T-cell (primary cell): ENCODE measurements around the gene DIRAS1. TPM values are rescaled to one million over a fixed set of nuclear protein-coding genes. Genes with fewer than 3 reads are reported as not detected.
A peak's percentile ranks its signal among the peaks of the same experiment; 100 is the strongest.

ENCODE experiments used
- ATAC-seq, 4 experiments: fragments of 200-7000 bp in 3 of 4; fragments of 150-1000 bp in 1 of 4; cut with Tn5 transposase; replicated peaks in 1 of 4; 1 replicate in 3 of 4; 2 replicates in 1 of 4; pipeline ENCODE4 v1.10.0; 2021; ENCODE audit warnings: moderate library complexity in 3 of 4, mild to moderate bottlenecking in 2 of 4, moderate number of reproducible peaks in 1 of 4
- CTCF ChIA-PET, 2 donors: fragments of 300-600 bp; sonication (Branson Sonifier 250); formaldehyde crosslinking; loops; one replicate each; lab custom pipeline; 2022; ENCODE audit warnings: antibody characterized with exemption in 2 of 2; lab: Charles Lee
- POLR2A ChIA-PET, 2 donors: fragments of 300-600 bp; sonication (Branson Sonifier 250); formaldehyde crosslinking; loops; one replicate each; lab custom pipeline; 2022; ENCODE audit warnings: antibody characterized with exemption in 2 of 2; lab: Charles Lee
- DNase-seq, 35 experiments: peaks; one replicate each; pipeline versions ENCODE4 v3.0.0 to v3.0.0-alpha.2; 2013 to 2023
- H3K27ac ChIP-seq: one replicate; pipeline ENCODE4 v1.5.1; 2013; ENCODE audit warnings: low read length
- H3K27me3 ChIP-seq, 2 experiments: replicated peaks in 1 of 2; 1 replicate in 1 of 2; 2 replicates in 1 of 2; pipeline versions ENCODE4 v1.6.1 to v1.7.0; 2013; ENCODE audit warnings: low read length in 1 of 2, mixed read lengths in 1 of 2; ENCODE audit not compliant: control insufficient read depth in 2 of 2, insufficient read depth in 2 of 2; ENCODE audit errors: extremely low read depth in 1 of 2
- H3K36me3 ChIP-seq, 2 donors: 1 replicate in 1 of 2; 2 replicates in 1 of 2; pipeline versions ENCODE4 v1.6.1 to v1.7.0; 2013; ENCODE audit warnings: low read length in 1 of 2; ENCODE audit not compliant: control insufficient read depth in 2 of 2, insufficient read depth in 1 of 2; ENCODE audit errors: extremely low read depth in 1 of 2
- H3K4me1 ChIP-seq, 2 experiments: 1 replicate in 1 of 2; 2 replicates in 1 of 2; pipeline versions ENCODE4 v1.6.1 to v1.7.0; 2013; ENCODE audit warnings: low read length in 2 of 2, mixed read lengths in 1 of 2; ENCODE audit not compliant: insufficient read depth in 2 of 2, control insufficient read depth in 1 of 2; ENCODE audit errors: extremely low read depth in 1 of 2
- H3K4me3 ChIP-seq, 2 donors: 1 replicate in 1 of 2; 2 replicates in 1 of 2; pipeline versions ENCODE4 v1.5.1 to v1.7.0; 2013; ENCODE audit warnings: mild to moderate bottlenecking in 2 of 2, low read length in 1 of 2, moderate library complexity in 1 of 2; ENCODE audit not compliant: control insufficient read depth in 1 of 2; ENCODE audit errors: extremely low read depth in 1 of 2
- H3K9me3 ChIP-seq: 2 replicates; pipeline ENCODE4 v1.7.0; 2013
- H3K27ac Mint-ChIP-seq, 2 donors: one replicate each; pipeline ENCODE4 v1.8.0; 2020 to 2021; ENCODE audit warnings: mild to moderate bottlenecking in 2 of 2, mixed read lengths in 2 of 2
- H3K27me3 Mint-ChIP-seq, 2 donors: one replicate each; pipeline ENCODE4 v1.8.0; 2021 to 2022; ENCODE audit warnings: mixed read lengths in 2 of 2
- H3K36me3 Mint-ChIP-seq: one replicate; pipeline ENCODE4 v1.8.0; 2021; ENCODE audit warnings: mixed read lengths
- H3K4me1 Mint-ChIP-seq, 3 donors: one replicate each; pipeline ENCODE4 v1.8.0; 2020 to 2022; ENCODE audit warnings: mixed read lengths in 3 of 3, mild to moderate bottlenecking in 1 of 3
- H3K4me3 Mint-ChIP-seq, 3 donors: one replicate each; pipeline ENCODE4 v1.8.0; 2020 to 2022; ENCODE audit warnings: mild to moderate bottlenecking in 3 of 3, mixed read lengths in 3 of 3, moderate library complexity in 3 of 3
- H3K9me3 Mint-ChIP-seq, 3 donors: one replicate each; pipeline ENCODE4 v1.8.0; 2020 to 2022; ENCODE audit warnings: mixed read lengths in 3 of 3
- WGBS: methylation state at CpG from one replicate; pipeline ENCODE4 v1.1.5; 2013; ENCODE audit warnings: missing lambda C conversion rate; ENCODE audit not compliant: insufficient coverage; 5-methylcytosine and 5-hydroxymethylcytosine counted together
- total RNA-seq, 35 experiments: library from RNA in 6 of 35; stranded (reverse) in 6 of 35; fragments of 120-200 nt in 1 of 35; gene quantifications; one replicate each; pipeline versions ENCODE4 v1.2.1 to v1.2.4 and lab custom pipeline; 2013 to 2026

Gene DIRAS1
- total RNA-seq, 5 donors from 2014 or later (not counting 1 experiment from before 2014, with no cell fraction given), result 0.53 to 0.70 (median 0.60) TPM

DNA sequence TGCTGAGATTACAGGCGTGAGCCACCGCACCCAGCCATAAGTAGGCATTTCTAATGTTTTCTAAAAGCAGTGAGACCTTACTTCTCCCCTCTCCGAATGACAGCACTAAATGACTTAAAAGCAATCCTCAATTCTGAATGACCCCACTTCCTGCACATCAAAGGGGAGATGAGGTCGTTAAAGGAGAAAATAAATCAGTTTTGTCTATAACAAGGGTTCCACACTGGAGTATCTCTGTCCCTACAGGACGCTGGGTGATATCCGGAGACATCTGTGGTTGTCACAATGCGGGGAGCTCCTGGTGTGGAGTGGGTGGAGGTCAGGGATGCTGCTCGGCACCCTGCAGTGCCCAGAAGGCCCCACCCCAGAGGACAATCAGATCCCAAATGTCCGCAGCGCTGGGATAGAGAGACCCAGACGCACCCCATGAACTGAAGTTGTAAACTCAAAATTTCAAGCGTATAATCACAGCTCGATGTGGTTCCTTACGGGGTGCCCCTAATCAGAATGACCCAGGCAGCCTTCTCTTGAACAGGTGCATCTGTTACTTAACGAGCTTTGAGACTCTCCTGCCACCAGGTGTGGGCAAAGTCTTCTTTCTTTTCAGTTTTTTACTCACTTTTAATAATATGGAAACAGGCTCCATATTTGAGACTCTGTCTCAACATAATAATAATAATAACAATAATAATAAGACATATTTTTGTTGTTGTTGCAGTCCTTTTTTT lies 21.6 kb downstream of the DIRAS1 start:
- 88% methylated on average over 10 of the region's 15 CpGs for WGBS
- H3K4me3 Mint-ChIP-seq, result peak overlapping the region in 1 of 3 donors; percentile 45
- POLR2A ChIA-PET, result no interaction called here
- CTCF ChIA-PET, result no interaction called here
- ATAC-seq (no peak), DNase-seq (no peak)
- H3K36me3 Mint-ChIP-seq, result no peaks in the 10 kb centered on the region
- Histone ChIP-seq H3K27ac (no peak overlapping the region), H3K4me1 (peaks cover 6 to 26% of the 10 kb centered on the region in 2 experiments), H3K9me3 (no peaks in the 10 kb centered on the region), H3K36me3 (no peaks in the 10 kb centered on the region), H3K4me3 (no peak overlapping the region), H3K27me3 (peaks cover 0 to 6% of the 10 kb centered on the region in 2 experiments)
- H3K4me1 Mint-ChIP-seq, result peaks cover 38 to 41% (median 40%) of the 10 kb centered on the region in 3 donors
- H3K27ac Mint-ChIP-seq, result peak overlapping the region in 1 of 2 donors; percentile 79
- H3K9me3 Mint-ChIP-seq, result no peaks in the 10 kb centered on the region
- H3K27me3 Mint-ChIP-seq, result no peaks in the 10 kb centered on the region

DNA sequence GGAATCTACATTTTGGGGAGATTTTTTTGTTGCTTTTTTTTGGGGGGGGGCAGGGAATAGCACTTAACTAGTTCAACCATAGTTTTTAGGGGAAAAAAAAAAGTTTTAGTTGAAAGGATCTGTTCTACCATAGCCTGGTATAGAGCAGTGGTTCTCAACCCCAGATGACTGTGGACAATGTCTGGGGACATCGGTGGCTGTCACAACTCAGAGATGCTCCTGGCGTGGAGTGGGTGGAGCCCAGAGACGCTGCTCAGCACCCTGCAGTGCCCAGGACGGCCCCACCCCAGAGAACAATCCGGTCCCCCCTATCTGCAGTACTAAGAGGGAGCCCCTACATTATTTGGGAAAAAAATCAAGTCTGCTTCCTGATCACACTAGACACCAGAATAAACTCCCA lies 27.0 kb downstream of the DIRAS1 start:
- H3K27ac Mint-ChIP-seq, result no peak overlapping the region
- H3K9me3 Mint-ChIP-seq, result no peaks in the 10 kb centered on the region
- peaks cover 0 to 3% of the 10 kb centered on the region in 2 experiments for H3K27me3 ChIP-seq
- no peaks in the 10 kb centered on the region for H3K9me3 ChIP-seq
- 100% methylated on average over 2 of the region's 5 CpGs for WGBS
- no peaks in the 10 kb centered on the region for H3K27me3 Mint-ChIP-seq
- H3K36me3 Mint-ChIP-seq, result no peaks in the 10 kb centered on the region
- POLR2A ChIA-PET, result no interaction called here
- H3K36me3 ChIP-seq, result peaks cover 0 to 3% of the 10 kb centered on the region in 2 donors
- DNase-seq (no peak), ATAC-seq (no peak)
- H3K4me1 ChIP-seq, result peaks cover 1 to 4% of the 10 kb centered on the region in 2 experiments
- CTCF ChIA-PET, result no interaction called here
- H3K27ac ChIP-seq, result no peak overlapping the region
- H3K4me3 Mint-ChIP-seq, result no peak overlapping the region
- H3K4me1 Mint-ChIP-seq, result peaks cover 11 to 16% (median 14%) of the 10 kb centered on the region in 3 donors
- no peak overlapping the region for H3K4me3 ChIP-seq

DNA sequence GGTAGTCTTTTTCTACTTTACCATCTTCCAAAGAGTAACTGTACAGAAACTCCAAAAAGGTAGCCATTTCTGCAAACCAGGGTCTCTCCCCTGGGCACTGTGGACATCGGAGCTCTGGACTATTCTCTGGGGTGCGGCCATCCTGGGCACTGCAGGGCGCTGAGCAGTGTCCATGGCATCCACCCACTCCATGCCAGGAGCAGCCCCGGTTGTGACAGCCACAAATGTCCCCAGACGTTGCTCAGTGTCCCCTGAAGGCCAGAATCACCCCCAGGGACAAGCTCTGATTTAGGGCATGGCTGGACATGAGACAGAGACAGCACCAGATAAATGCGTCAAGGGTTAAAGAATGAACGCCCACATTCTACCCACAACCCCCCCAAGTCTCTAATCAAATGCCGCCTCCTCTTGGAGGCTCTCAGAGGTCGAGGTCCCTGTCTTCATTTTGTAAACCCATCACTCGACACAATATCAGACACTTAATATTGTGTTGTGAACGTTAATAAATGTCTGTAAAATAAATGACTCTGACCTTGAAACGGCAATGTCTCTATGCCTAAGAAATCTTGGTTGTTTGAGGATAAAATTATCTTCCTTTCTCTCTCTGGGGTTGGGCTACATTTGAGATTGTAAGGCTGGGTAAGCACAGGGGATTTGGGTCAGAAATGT lies 27.5 kb downstream of the DIRAS1 start:
- H3K4me3 Mint-ChIP-seq, result no peak overlapping the region
- no peak for DNase-seq
- H3K4me3 ChIP-seq, result no peak overlapping the region
- ChIA-PET POLR2A (no interaction called here), CTCF (interaction anchor here in 1 of 2 donors (0.6 kb wide), 1 partner anchor 240 kb away, joined by 4 read pairs; no protein-coding TSS in a partner anchor)
- H3K27me3 ChIP-seq, result peaks cover 0 to 3% of the 10 kb centered on the region in 2 experiments
- H3K36me3 Mint-ChIP-seq, result no peaks in the 10 kb centered on the region
- H3K36me3 ChIP-seq, result peaks cover 0 to 3% of the 10 kb centered on the region in 2 donors
- no peaks in the 10 kb centered on the region for H3K27me3 Mint-ChIP-seq
- no peak for ATAC-seq
- WGBS, result 79% methylated on average over 7 of the region's 12 CpGs
- H3K4me1 Mint-ChIP-seq, result peaks cover 5 to 12% (median 9%) of the 10 kb centered on the region in 3 donors
- H3K9me3 ChIP-seq, result no peaks in the 10 kb centered on the region
- H3K4me1 ChIP-seq, result peaks cover 0 to 2% of the 10 kb centered on the region in 2 experiments
- H3K27ac Mint-ChIP-seq, result peak overlapping the region in 1 of 2 donors; percentile 1
- H3K9me3 Mint-ChIP-seq, result no peaks in the 10 kb centered on the region
- no peak overlapping the region for H3K27ac ChIP-seq

DNA sequence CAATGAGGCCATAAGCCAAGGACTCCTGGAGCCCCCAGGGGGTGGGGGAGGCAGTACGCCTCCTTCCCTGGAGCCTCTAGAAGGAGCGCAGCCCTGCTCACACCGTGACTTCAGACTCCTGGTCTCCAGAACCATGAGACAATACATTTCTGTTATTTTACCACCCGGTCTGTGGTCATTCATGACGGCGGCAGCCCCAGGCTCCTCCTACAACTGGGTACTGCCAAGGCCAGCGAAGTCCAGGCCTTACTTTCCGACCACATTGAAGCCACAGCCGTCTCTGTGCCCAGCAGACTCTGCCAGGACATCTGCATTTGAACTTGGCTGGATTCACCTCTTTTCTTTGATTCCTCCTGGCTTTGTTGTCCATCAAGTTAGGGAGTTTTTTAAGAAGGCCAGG lies 29.2 kb downstream of the DIRAS1 start:
- no peaks in the 10 kb centered on the region for H3K27me3 Mint-ChIP-seq
- CTCF ChIA-PET, result no interaction called here

DNA sequence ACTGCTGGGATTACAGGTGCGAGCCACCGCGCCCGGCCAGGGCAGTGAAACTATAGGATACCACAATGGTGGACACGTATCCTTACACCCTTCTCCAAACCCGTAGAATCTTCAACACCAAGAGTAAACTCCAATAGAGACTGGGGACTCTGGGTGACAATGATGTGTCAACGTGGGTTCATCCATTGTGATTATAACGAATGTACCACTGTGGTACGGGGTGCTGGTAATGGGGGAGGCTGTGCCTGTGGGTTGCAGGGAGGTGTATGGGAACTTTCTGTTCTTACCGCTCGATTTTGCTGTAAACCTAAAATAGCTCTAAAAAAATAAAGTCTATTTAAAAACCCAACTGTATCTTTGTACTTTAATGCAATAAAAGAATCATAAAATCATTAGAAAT lies 30.3 kb downstream of the DIRAS1 start:
- DNase-seq (no peak), ATAC-seq (no peak)
- Histone ChIP-seq H3K4me3 (no peak overlapping the region), H3K27me3 (peaks cover 0 to 3% of the 10 kb centered on the region in 2 experiments), H3K4me1 (no peaks in the 10 kb centered on the region), H3K27ac (no peak overlapping the region), H3K36me3 (peaks cover 0 to 3% of the 10 kb centered on the region in 2 donors), H3K9me3 (no peaks in the 10 kb centered on the region)
- ChIA-PET CTCF (interaction anchor here in 1 of 2 donors (0.6 kb wide), 1 partner anchor 8 kb away, joined by 7 read pairs; no protein-coding TSS in a partner anchor), POLR2A (interaction anchor here in 1 of 2 donors (0.6 kb wide), 1 partner anchor 32 kb away, joined by 3 read pairs; no protein-coding TSS in a partner anchor)
- no peaks in the 10 kb centered on the region for H3K27me3 Mint-ChIP-seq
- H3K4me3 Mint-ChIP-seq, result no peak overlapping the region
- 96% methylated on average over 5 of the region's 11 CpGs for WGBS
- H3K36me3 Mint-ChIP-seq, result no peaks in the 10 kb centered on the region
- peaks cover 2 to 6% (median 5%) of the 10 kb centered on the region in 3 donors for H3K4me1 Mint-ChIP-seq
- no peak overlapping the region for H3K27ac Mint-ChIP-seq
- no peaks in the 10 kb centered on the region for H3K9me3 Mint-ChIP-seq

More for the DNA sequence above, 29.2 kb downstream of the DIRAS1 start:
- peaks cover 2 to 8% (median 6%) of the 10 kb centered on the region in 3 donors for H3K4me1 Mint-ChIP-seq
- 83% methylated on average over 8 of the region's 9 CpGs for WGBS
- Histone ChIP-seq H3K36me3 (peaks cover 0 to 3% of the 10 kb centered on the region in 2 donors), H3K27ac (no peak overlapping the region), H3K9me3 (no peaks in the 10 kb centered on the region), H3K27me3 (peaks cover 0 to 3% of the 10 kb centered on the region in 2 experiments), H3K4me3 (no peak overlapping the region), H3K4me1 (no peaks in the 10 kb centered on the region)
- H3K4me3 Mint-ChIP-seq, result no peak overlapping the region
- DNase-seq (no peak), ATAC-seq (no peak)
- H3K27ac Mint-ChIP-seq, result no peak overlapping the region
- no peaks in the 10 kb centered on the region for H3K36me3 Mint-ChIP-seq
- POLR2A ChIA-PET, result no interaction called here
- no peaks in the 10 kb centered on the region for H3K9me3 Mint-ChIP-seq

DNA sequence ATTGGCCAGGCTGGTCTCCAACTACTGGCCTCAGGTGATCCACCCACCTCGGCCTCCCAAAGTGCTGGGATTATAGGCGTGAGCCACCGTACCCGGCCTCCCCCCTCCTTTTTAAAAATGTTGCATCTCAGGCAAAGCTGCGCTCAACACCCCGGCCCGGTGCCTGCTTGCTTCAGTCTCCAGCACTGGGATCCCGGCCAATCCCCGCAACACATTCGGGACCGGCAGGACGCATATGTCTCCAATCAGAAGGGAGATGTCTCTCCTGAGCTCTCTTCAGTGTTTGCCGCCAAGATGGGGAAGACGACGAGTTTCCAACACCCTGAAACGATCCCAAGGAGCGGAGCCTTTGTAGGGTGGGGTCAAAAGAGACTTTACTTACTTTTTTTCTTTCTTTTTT lies 34.8 kb downstream of the DIRAS1 start:
- no peak overlapping the region for H3K4me3 ChIP-seq
- no peaks in the 10 kb centered on the region for H3K9me3 ChIP-seq
- H3K27ac Mint-ChIP-seq, result no peak overlapping the region
- H3K9me3 Mint-ChIP-seq, result no peaks in the 10 kb centered on the region
- no peaks in the 10 kb centered on the region for H3K36me3 ChIP-seq
- peaks cover 0 to 3% (median 0%) of the 10 kb centered on the region in 3 donors for H3K4me1 Mint-ChIP-seq
- H3K4me1 ChIP-seq, result no peaks in the 10 kb centered on the region
- 89% methylated on average over 7 of the region's 17 CpGs for WGBS
- H3K36me3 Mint-ChIP-seq, result peaks cover 4% of the 10 kb centered on the region
- H3K27ac ChIP-seq, result no peak overlapping the region
- DNase-seq (no peak), ATAC-seq (no peak)
- no peaks in the 10 kb centered on the region for H3K27me3 ChIP-seq
- POLR2A ChIA-PET, result no interaction called here
- no peak overlapping the region for H3K4me3 Mint-ChIP-seq
- CTCF ChIA-PET, result no interaction called here
- H3K27me3 Mint-ChIP-seq, result no peaks in the 10 kb centered on the region
